ENCODE measurements around the gene PLA2G2D.
A peak's percentile ranks its signal among the peaks of the same experiment; 100 is the strongest.

The PLA2G2D gene, protein sequence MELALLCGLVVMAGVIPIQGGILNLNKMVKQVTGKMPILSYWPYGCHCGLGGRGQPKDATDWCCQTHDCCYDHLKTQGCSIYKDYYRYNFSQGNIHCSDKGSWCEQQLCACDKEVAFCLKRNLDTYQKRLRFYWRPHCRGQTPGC

DNA sequence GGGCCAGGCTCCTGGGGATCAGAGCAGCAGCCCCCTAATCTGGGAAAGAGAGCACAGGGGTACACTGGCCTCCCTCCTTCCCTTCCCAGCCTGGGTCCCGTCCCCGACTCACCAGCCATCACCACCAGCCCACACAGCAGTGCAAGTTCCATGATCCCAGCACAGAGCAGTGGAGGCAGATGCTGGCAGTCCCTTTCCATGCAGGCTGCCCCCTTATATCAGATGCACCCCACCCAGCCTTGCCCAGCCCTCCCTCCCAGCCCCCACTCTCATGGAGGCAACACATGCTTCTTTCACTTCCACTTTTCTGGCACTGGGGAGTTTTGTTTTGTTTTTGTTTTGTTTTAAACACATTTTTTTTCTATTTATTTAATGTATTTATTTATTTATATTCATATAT lies at the start of gene PLA2G2D:
Gene PLA2G2D (minus strand): TSS at position 190 of the 400 bp plus-strand sequence. CDS start 38 bp downstream, at position 152.
- peak within 1 kb of the TSS; percentile 15; the same call in 1 of the 2 replicates for H3K27ac ChIP-seq

DNA sequence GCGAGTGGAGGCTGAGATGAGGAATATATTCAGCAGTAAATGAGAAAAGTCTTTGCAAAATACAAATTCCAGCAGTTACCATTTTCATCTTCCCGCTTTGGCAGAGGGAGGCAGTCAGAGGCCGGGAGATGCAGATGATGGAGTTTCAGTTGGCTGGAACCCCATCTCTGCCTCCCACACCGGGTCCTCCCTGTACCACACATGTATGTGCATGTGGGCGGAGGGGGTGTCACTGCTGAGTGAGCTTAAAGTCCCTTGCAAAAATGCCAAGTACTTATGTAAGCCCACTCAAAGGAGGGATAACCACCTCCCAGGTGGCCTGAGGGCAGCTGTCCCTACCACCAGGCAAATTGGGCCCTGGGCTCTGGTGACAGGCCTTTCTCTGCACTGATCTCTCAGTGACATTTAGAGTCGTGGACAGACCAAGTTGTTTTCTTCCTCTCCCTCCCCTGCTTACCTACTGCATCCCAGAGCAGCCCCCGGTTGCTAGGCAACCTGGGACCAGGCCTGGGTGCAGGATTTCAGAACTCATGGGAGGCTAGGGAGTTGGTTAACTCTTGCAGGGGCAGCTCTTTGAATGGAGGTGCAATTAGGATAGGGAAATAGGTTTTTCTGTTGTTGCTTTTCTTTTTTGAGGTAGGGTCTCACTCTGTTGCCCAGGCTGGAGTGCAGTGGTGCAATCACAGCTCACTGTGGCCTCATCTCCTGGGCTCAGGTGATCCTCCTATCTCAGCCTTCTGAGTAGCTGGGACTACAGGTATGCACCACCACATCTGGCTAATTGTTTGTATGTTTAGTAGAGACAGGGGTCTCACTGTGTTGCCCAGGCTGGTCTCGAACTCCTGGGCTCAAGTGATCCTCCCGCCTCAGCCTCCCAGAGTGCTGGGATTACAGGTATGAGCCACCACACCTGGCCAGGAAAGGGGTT lies 49.5 kb upstream of the PLA2G2D start:
- no peak for TF ChIP-seq Cebpa-rat (IDR thresholded peaks at IDR 0.05)
- Histone ChIP-seq H3K27ac (no peak overlapping the region), H4K20me1 (no peaks in the 10 kb centered on the region)

More for the DNA sequence above, at the start of gene PLA2G2D:
- Histone ChIP-seq H4K20me1 (no peaks in the 10 kb centered on the region), H3K4me2 (peak within 1 kb of the TSS; percentile 45), H3K9me3 (no peaks in the 10 kb centered on the region), H3K36me3 (no peaks in the 10 kb centered on the region), H3K9ac (no peak within 1 kb of the TSS), H3K27me3 (no peaks in the 10 kb centered on the region), H3K4me1 (peaks cover 15% of the 10 kb centered on the region), H3K4me3 (no peak within 1 kb of the TSS)
- no peak for TF ChIP-seq Cebpa-rat (IDR thresholded peaks at IDR 0.05)

DNA sequence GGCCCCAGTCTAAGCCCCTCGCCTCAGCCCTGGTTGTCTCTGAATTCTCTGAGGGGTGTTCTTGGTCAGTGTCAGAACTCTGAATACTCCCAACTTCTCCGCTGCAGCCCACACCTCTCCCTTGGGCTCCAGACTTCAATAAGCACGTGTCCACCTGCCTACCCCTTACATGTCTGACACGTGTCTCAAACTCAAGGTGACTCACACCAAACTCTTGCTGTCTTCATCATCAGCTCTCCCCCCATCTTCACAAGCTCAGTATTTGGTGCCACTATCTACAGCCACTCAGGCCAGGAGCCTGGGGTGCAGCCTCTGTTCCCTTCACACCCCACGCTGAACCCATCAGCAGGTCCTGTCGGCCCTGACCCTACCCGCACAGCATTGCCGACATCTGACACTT lies 47.8 kb upstream of the PLA2G2D start:
- Histone ChIP-seq H3K4me2 (no peak overlapping the region), H3K27ac (no peak overlapping the region), H3K27me3 (no peaks in the 10 kb centered on the region), H3K36me3 (no peaks in the 10 kb centered on the region), H3K4me1 (peaks cover 40% of the 10 kb centered on the region), H3K4me3 (no peak overlapping the region), H3K9me3 (peaks cover 24% of the 10 kb centered on the region), H4K20me1 (no peaks in the 10 kb centered on the region), H3K9ac (no peak overlapping the region)
- no peak for TF ChIP-seq Cebpa-rat (IDR thresholded peaks at IDR 0.05)

More for the DNA sequence above, 49.5 kb upstream of the PLA2G2D start:
- H3K9ac ChIP-seq = no peak overlapping the region
- H3K4me1 ChIP-seq = peaks cover 44% of the 10 kb centered on the region
- no peaks in the 10 kb centered on the region for H3K27me3 ChIP-seq
- peaks cover 9% of the 10 kb centered on the region; the same call in 1 of the 2 replicates for H3K9me3 ChIP-seq
- H3K4me3 ChIP-seq = no peak overlapping the region
- H3K36me3 ChIP-seq = no peaks in the 10 kb centered on the region
- H3K4me2 ChIP-seq = no peak overlapping the region

DNA sequence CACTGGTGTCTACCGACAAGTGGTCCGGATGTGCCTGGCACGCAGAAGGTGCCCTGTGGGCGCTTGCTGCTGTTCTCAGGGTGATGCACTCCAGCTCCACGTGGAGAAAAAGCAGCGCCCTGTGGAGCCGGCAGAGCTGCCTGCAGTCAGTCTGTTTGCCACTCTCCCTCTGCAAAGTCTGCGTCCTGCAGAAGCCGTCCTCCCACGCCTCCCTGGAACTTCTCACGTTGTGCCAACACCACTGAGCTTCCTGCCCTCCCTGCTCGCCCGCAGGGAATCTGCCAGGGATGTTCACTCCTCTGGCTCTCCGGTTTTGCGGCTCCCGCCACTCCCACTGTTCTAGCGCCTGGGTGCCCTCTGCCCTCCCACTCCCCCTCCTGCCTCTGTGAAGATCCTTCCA lies 46.7 kb upstream of the PLA2G2D start:
- Histone ChIP-seq H3K36me3 (no peaks in the 10 kb centered on the region), H3K9ac (0 out of 2 replicates have a peak overlapping the region, but pooled peaks have one; percentile 19), H3K27ac (no peak overlapping the region), H3K9me3 (peaks cover 35% of the 10 kb centered on the region), H3K4me3 (no peak overlapping the region), H3K4me1 (peaks cover 30% of the 10 kb centered on the region), H3K4me2 (peak overlapping the region; percentile 5; the same call in 1 of the 2 replicates), H3K27me3 (no peaks in the 10 kb centered on the region), H4K20me1 (no peaks in the 10 kb centered on the region)
- no peak for TF ChIP-seq Cebpa-rat (IDR thresholded peaks at IDR 0.05)

DNA sequence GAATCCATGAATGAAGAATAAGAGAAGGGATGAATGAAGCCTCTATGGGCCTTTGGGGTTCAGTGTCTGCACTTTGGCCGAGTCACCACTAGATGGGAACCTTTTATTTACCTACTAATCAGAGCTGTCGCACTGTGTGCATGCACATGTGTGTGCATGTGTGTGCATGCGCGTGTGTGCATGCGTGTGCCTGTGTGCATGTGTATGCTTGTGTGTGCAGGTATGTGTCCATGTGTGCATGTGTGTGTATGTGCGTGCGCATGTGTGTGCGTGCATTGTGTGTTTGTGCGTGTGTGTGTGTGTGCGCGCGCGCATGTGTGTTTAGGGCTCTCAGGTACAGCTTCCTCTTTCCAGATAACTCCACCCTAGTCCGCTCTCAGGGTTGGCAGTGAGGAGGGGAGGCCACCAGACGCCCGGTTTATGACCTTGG lies 46.2 kb upstream of the PLA2G2D start:
- Histone ChIP-seq H4K20me1 (no peaks in the 10 kb centered on the region), H3K9me3 (peaks cover 40% of the 10 kb centered on the region), H3K9ac (no peak overlapping the region), H3K4me3 (no peak overlapping the region), H3K27me3 (no peaks in the 10 kb centered on the region), H3K4me2 (no peak overlapping the region), H3K27ac (no peak overlapping the region), H3K36me3 (no peaks in the 10 kb centered on the region), H3K4me1 (peaks cover 25% of the 10 kb centered on the region)
- TF ChIP-seq Cebpa-rat (IDR thresholded peaks at IDR 0.05) = no peak

DNA sequence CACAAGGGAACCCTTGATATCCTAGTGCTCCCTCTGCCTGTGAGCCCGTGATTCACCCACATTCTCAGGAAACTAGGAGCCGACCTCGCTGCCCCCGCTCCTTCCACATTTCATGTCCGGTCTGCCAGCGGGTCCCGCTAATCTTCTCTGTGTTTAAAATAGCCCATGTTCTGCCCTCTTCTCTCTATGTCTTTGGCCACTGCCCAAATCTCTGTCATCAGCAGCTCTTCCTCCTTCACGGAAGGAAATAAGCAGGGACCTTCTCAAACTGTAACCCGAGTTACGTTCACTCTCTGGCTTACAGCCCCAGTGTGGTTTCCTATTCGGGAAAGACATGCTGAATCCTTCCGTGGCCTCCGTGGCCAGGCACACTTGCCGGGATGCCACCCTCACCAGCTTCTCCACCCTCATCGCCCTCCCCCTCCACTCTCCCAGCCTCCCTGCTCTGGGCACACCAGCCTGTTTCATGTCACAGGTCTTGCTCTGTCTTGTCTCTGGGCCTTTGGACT lies 45.4 kb upstream of the PLA2G2D start:
- H3K9me3 ChIP-seq = peaks cover 48% of the 10 kb centered on the region
- H3K4me3 ChIP-seq = no peak overlapping the region
- H3K27ac ChIP-seq = no peak overlapping the region
- H4K20me1 ChIP-seq = no peaks in the 10 kb centered on the region
- H3K27me3 ChIP-seq = no peaks in the 10 kb centered on the region
- H3K4me2 ChIP-seq = no peak overlapping the region
- peaks cover 24% of the 10 kb centered on the region for H3K4me1 ChIP-seq
- H3K36me3 ChIP-seq = no peaks in the 10 kb centered on the region
- no peak for TF ChIP-seq Cebpa-rat (IDR thresholded peaks at IDR 0.05)
- no peak overlapping the region for H3K9ac ChIP-seq

DNA sequence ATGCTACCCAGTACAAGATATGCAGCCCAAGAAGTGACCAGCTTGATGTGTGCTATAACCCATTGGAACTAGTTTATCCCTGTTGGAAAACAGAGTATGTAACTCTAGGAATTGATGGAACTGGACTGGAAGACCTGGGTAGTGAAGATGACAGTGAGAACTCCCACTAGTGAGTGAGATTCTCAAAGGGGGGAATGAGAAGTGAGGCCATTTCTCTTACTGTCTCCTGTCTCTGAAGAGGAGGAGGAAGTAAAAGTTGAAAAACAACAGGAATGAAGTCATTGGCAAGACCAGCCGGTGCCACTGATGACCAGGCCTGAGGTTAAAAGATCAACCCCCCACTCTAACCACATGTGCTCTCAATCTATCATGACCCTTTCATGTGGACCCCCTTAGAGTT lies 40.7 kb upstream of the PLA2G2D start:
- peaks cover 90% of the 10 kb centered on the region for H3K9me3 ChIP-seq
- H3K27ac ChIP-seq = no peak overlapping the region
- H3K4me1 ChIP-seq = peaks cover 13% of the 10 kb centered on the region
- H3K9ac ChIP-seq = no peak overlapping the region
- H3K27me3 ChIP-seq = no peaks in the 10 kb centered on the region
- H3K4me3 ChIP-seq = peak overlapping the region; percentile 18; the same call in 1 of the 2 replicates
- TF ChIP-seq Cebpa-rat (IDR thresholded peaks at IDR 0.05) = no peak
- no peak overlapping the region for H3K4me2 ChIP-seq
- H3K36me3 ChIP-seq = no peaks in the 10 kb centered on the region
- H4K20me1 ChIP-seq = no peaks in the 10 kb centered on the region

DNA sequence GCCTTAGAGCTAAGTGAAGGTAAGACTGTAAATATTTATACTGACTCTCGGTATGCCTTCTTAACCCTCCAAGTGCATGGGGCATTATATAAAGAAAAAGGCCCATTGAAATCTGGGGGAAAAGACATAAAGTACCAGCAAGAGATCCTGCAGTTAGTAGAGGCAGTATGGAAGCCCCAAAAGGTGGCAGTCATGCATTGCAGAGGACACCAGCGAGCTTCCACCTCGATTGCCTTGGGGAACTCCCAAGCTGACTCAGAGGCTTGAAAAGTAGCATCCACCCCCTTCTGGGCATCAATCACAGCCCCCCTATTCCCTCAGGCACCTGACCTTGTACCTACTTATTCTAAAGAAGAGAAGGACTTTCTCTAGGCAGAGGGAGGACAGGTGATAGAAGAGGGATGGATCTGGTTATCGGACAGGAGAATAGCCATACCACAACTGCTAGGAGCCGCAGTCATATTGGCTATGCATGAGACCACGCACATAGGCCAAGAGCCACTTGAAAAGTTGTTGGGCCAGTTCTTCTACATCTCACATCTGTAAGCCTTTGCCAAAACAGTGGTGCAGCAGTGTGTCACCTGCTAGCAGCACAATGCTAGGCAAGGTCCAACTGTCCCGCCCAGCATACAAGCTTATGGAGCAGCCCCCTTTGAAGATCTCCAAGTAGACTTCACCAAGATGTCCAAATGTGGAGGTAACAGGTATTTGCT lies 39.2 kb upstream of the PLA2G2D start:
- Histone ChIP-seq H3K27ac (no peak overlapping the region), H3K4me3 (no peak overlapping the region), H3K4me1 (peaks cover 29% of the 10 kb centered on the region), H3K9ac (no peak overlapping the region), H3K4me2 (no peak overlapping the region), H3K36me3 (no peaks in the 10 kb centered on the region), H3K9me3 (peaks cover 86% of the 10 kb centered on the region), H3K27me3 (no peaks in the 10 kb centered on the region), H4K20me1 (no peaks in the 10 kb centered on the region)
- no peak for TF ChIP-seq Cebpa-rat (IDR thresholded peaks at IDR 0.05)

DNA sequence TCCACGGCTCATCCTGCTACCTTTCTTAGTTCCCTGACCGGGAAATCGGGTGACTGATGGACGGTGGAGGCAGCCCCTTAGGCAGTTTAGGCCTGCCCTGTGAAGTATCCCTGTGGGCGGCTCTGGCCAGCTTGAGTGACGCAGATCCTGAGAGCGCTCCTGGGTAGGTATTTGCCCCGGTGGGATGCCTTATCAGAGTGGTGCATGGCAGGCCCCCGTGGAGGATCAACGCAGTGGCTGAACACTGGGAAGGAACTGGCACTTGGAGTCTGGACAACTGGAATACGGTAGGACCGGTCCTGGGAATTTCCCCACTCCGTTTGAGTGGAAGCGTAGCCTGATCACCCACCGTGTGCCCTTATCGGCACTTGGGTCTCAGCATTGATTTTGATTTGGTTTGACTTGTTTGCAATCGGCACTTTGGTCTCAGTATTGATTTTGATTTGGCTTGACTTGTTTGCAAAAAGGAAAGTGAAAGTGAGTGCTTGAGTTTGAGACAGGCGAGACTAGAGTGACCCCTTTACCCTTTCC lies 35.0 kb upstream of the PLA2G2D start:
- peak overlapping the region; percentile 62 for H3K27ac ChIP-seq

More for the DNA sequence above, 35.0 kb upstream of the PLA2G2D start:
- Histone ChIP-seq H4K20me1 (no peaks in the 10 kb centered on the region), H3K27me3 (no peaks in the 10 kb centered on the region), H3K36me3 (no peaks in the 10 kb centered on the region), H3K4me2 (peak overlapping the region; percentile 98), H3K9ac (no peak overlapping the region; the same call in 1 of the 2 replicates), H3K9me3 (peaks cover 45% of the 10 kb centered on the region), H3K4me1 (peaks cover 54% of the 10 kb centered on the region), H3K4me3 (no peak overlapping the region)
- no peak for TF ChIP-seq Cebpa-rat (IDR thresholded peaks at IDR 0.05)
